Measurements from ENCODE around the gene WNT6.

DNA sequence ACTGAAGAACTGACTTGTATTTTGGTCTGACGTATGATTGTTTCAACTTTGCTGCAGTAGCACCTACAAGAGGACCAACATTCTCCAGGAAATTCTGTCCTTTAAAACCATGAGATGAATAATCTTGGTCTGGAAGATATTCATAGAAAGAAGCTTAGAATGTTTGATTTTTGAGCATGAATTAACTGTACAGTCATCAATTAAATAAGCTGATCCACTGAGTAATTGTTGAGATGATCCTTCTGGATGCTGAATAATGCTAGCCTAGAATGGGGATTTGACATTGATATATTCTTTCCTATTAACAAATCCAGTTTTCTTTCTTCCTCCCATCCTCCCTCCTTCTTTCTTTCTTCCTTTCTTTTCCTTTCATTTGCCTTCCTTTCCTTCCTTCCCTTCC, 60.9 kb downstream of the WNT6 start:
- TF ChIP-seq, protein P1, sequence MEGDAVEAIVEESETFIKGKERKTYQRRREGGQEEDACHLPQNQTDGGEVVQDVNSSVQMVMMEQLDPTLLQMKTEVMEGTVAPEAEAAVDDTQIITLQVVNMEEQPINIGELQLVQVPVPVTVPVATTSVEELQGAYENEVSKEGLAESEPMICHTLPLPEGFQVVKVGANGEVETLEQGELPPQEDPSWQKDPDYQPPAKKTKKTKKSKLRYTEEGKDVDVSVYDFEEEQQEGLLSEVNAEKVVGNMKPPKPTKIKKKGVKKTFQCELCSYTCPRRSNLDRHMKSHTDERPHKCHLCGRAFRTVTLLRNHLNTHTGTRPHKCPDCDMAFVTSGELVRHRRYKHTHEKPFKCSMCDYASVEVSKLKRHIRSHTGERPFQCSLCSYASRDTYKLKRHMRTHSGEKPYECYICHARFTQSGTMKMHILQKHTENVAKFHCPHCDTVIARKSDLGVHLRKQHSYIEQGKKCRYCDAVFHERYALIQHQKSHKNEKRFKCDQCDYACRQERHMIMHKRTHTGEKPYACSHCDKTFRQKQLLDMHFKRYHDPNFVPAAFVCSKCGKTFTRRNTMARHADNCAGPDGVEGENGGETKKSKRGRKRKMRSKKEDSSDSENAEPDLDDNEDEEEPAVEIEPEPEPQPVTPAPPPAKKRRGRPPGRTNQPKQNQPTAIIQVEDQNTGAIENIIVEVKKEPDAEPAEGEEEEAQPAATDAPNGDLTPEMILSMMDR (IDR thresholded peaks at IDR 0.05), result no peak
- no peak for TF ChIP-seq POLR2AphosphoS5 (IDR thresholded peaks at IDR 0.05; ENCODE audit: low read depth, low read length)
- TF ChIP-seq, protein P2, sequence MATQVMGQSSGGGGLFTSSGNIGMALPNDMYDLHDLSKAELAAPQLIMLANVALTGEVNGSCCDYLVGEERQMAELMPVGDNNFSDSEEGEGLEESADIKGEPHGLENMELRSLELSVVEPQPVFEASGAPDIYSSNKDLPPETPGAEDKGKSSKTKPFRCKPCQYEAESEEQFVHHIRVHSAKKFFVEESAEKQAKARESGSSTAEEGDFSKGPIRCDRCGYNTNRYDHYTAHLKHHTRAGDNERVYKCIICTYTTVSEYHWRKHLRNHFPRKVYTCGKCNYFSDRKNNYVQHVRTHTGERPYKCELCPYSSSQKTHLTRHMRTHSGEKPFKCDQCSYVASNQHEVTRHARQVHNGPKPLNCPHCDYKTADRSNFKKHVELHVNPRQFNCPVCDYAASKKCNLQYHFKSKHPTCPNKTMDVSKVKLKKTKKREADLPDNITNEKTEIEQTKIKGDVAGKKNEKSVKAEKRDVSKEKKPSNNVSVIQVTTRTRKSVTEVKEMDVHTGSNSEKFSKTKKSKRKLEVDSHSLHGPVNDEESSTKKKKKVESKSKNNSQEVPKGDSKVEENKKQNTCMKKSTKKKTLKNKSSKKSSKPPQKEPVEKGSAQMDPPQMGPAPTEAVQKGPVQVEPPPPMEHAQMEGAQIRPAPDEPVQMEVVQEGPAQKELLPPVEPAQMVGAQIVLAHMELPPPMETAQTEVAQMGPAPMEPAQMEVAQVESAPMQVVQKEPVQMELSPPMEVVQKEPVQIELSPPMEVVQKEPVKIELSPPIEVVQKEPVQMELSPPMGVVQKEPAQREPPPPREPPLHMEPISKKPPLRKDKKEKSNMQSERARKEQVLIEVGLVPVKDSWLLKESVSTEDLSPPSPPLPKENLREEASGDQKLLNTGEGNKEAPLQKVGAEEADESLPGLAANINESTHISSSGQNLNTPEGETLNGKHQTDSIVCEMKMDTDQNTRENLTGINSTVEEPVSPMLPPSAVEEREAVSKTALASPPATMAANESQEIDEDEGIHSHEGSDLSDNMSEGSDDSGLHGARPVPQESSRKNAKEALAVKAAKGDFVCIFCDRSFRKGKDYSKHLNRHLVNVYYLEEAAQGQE (IDR thresholded peaks at IDR 0.05; ENCODE audit: insufficient read depth in 1 of 2, low read depth in 2 of 2, low read length in 1 of 2), result no peak
- TF ChIP-seq SIN3A (IDR thresholded peaks at IDR 0.05; ENCODE audit: borderline replicate concordance, insufficient read depth, low read depth, low read length), result no peak
- TF ChIP-seq TCF7L2 (IDR thresholded peaks at IDR 0.05; ENCODE audit: low read depth, low read length), result no peak
